ENCODE measurements around the gene DHX30. TPM values are rescaled to one million over a fixed set of nuclear protein-coding genes. Genes with fewer than 3 reads are reported as not detected.

Gene DHX30
- total and polyA plus RNA-seq, 9 of the 15 experiments (the other 6 are each of a cell fraction or from before 2014, with no cell fraction given) = 12.3 to 158 (median 79.0) TPM

DNA sequence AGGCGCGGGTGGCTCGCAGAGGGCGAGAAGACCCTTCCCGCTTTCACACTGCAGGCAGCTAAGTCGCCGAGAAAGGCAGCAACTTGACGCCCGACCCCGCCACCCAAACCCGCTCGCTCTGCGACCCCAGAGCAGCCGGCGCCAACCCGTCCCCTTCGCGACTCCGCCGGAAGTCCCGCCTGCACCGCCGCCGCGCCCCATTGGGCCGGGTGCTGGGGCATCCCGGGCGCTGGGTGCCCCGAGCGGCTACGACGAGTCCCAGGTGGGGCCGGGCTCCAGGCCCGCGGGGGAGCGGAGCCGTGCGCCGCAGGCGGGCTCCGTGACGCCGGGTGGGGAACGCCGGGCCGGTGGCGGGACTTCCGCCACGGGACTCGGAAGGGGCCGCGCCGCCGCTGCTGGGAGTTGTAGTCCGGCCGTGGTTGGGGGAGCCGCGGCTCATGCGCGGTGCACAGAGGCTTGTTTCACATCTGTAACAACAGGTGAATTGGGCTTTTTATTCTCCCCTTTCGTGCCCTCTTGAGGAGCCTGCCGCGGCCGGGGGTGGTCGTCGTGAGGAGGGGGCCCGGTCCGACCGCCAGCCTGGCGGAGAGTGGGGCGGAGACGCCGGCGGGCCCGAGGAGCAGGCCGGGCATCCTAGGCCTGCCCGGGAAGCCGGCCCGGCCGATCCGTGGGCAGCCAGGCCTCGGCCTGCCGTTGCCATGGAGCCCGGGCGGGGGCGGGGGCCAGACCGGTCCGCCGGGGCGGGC, at the start of gene DHX30 (continued):
- TF ChIP-seq BRCA1 (IDR thresholded peaks at IDR 0.05) = no peak
- TF ChIP-seq BRCA1 (CRISPR knock-in tag; IDR thresholded peaks at IDR 0.05) = no peak
- TF ChIP-seq ZNF143 (CRISPR knock-in tag; IDR thresholded peaks at IDR 0.05) = peak; percentile 91
- TF ChIP-seq SMARCA4 (IDR thresholded peaks at IDR 0.05) = no peak
- peak; percentile 56 to 87 for TF ChIP-seq NONO (IDR thresholded peaks at IDR 0.05; ENCODE audit: low read depth in 2 of 2, low read length in 1 of 2)
- TF ChIP-seq CEBPB (tag; IDR thresholded peaks at IDR 0.05) = no peak
- peak; percentile 89; the same call in 1 of the 2 replicates for TF ChIP-seq PHF8 (IDR thresholded peaks at IDR 0.05; ENCODE audit: borderline replicate concordance, low read length)
- TF ChIP-seq CHAMP1 (IDR thresholded peaks at IDR 0.05) = no peak
- TF ChIP-seq ZNF224 (CRISPR knock-in tag; IDR thresholded peaks at IDR 0.05) = peak; percentile 63; the same call in 1 of the 2 replicates
- no peak for TF ChIP-seq SREBF1 (IDR thresholded peaks at IDR 0.05; ENCODE audit: borderline replicate concordance, low read depth, low read length)
- no peak for TF ChIP-seq ZNF146 (CRISPR knock-in tag; IDR thresholded peaks at IDR 0.05; ENCODE audit: unreplicated experiment)
- TF ChIP-seq GABPA (tag; conservative IDR thresholded peaks at IDR 0.05; ENCODE audit: low read depth) = peak; percentile 99
- TF ChIP-seq, protein P1, sequence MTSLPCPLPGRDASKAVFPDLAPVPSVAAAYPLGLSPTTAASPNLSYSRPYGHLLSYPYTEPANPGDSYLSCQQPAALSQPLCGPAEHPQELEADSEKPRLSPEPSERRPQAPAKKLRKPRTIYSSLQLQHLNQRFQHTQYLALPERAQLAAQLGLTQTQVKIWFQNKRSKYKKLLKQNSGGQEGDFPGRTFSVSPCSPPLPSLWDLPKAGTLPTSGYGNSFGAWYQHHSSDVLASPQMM (CRISPR knock-in tag; IDR thresholded peaks at IDR 0.05) = no peak
- TF ChIP-seq, protein P2, sequence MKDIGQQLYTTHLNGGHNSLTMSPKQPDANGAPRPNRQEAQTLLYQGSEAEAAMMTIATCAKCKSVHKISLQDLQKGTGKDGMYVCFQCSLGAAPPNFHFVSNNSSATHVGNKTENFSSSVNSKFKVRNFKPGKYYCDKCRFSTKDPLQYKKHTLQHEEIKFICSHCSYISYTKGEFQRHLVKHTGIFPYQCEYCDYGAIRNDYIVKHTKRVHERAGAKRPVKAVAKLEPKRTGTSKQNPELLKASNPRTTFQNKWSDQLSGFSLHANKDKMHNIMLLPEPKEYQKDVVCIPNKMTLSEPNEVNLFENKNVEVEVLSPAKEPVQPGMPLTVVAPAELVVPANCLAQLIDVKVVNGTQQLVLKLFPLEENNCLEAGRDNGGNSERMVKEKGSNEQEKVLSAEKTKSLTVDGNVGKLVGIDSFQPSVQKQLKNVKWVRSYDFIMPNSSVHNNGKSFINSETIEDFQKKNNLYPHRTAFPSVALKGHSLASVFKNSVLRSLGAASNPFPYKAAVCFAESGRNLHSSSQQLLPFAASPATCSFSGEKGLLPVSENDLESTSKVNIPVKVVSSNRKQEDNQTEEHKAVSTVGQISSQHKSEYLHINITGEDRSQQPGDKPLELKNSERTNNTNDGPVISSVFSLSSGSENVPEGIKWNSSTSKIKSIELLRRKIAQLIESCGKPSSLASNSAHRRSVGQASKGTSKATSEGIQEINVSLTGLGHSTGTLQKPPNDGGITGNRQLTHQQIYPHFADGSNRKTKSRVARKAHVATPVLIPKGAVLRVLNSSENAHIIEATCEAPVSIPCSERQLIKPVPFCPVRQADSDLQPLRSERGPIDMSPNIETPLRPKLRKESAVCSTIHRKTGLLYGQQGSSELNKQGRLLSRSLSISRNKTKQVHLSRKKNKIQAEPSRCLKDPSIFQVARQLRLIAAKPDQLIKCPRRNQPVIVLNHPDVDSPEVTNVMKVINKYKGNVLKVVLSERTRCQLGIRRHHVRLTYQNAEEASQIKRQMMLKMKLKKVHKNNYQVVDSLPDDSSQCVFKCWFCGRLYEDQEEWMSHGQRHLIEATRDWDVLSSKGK (CRISPR knock-in tag; IDR thresholded peaks at IDR 0.05) = no peak
- TF ChIP-seq L3MBTL2 (IDR thresholded peaks at IDR 0.05) = peak; percentile 66; the same call in 1 of the 2 replicates
- TF ChIP-seq, protein P3, sequence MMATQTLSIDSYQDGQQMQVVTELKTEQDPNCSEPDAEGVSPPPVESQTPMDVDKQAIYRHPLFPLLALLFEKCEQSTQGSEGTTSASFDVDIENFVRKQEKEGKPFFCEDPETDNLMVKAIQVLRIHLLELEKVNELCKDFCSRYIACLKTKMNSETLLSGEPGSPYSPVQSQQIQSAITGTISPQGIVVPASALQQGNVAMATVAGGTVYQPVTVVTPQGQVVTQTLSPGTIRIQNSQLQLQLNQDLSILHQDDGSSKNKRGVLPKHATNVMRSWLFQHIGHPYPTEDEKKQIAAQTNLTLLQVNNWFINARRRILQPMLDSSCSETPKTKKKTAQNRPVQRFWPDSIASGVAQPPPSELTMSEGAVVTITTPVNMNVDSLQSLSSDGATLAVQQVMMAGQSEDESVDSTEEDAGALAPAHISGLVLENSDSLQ (IDR thresholded peaks at IDR 0.05) = no peak
